ENCODE measurements around the gene CACNA2D3.
A peak's percentile ranks its signal among the peaks of the same experiment; 100 is the strongest.

Gene CACNA2D3

GRCh38 chr3:54835701-54836100, 713.3 kb downstream of the CACNA2D3 start:
- DNase-seq, result no peak

- no peak for DNase-seq
Measured at GRCh38 chr3:54836871-54837270, 714.5 kb downstream of the CACNA2D3 start.

GRCh38 chr3:54837964-54838363, 715.6 kb downstream of the CACNA2D3 start:
- no peak for DNase-seq

- DNase-seq, result no peak
Measured at GRCh38 chr3:54841471-54841870, 719.1 kb downstream of the CACNA2D3 start.

GRCh38 chr3:54843352-54843751, 721.0 kb downstream of the CACNA2D3 start:
- no peak for DNase-seq

- DNase-seq, result no peak
Measured at GRCh38 chr3:54844211-54844610, 721.9 kb downstream of the CACNA2D3 start.

- no peak for DNase-seq
Measured at GRCh38 chr3:54845011-54845410, 722.7 kb downstream of the CACNA2D3 start.

GRCh38 chr3:54845551-54845950, 723.2 kb downstream of the CACNA2D3 start:
- no peak for DNase-seq

GRCh38 chr3:54846119-54846518, 723.8 kb downstream of the CACNA2D3 start:
- no peak for DNase-seq

- DNase-seq, result no peak
Measured at GRCh38 chr3:54847361-54847760, 725.0 kb downstream of the CACNA2D3 start.

- no peak for DNase-seq
Measured at GRCh38 chr3:54849360-54849759, 727.0 kb downstream of the CACNA2D3 start.

GRCh38 chr3:54850484-54851018, 728.2 kb downstream of the CACNA2D3 start:
- DNase-seq, result no peak

GRCh38 chr3:54853573-54854404, 731.4 kb downstream of the CACNA2D3 start:
- peak; percentile 32 for DNase-seq

GRCh38 chr3:54856271-54856670, 733.9 kb downstream of the CACNA2D3 start:
- no peak for DNase-seq

GRCh38 chr3:54857343-54857742, 735.0 kb downstream of the CACNA2D3 start:
- no peak for DNase-seq

GRCh38 chr3:54858093-54858785, 735.9 kb downstream of the CACNA2D3 start:
- no peak for DNase-seq

- DNase-seq, result no peak
Measured at GRCh38 chr3:54859184-54859583, 736.8 kb downstream of the CACNA2D3 start.

GRCh38 chr3:54861248-54862067, 739.1 kb downstream of the CACNA2D3 start:
- DNase-seq, result no peak

GRCh38 chr3:54862526-54862925, 740.2 kb downstream of the CACNA2D3 start:
- DNase-seq, result no peak

- DNase-seq, result no peak
Measured at GRCh38 chr3:54863366-54863765, 741.0 kb downstream of the CACNA2D3 start.

GRCh38 chr3:54863786-54864185, 741.4 kb downstream of the CACNA2D3 start:
- DNase-seq, result no peak

GRCh38 chr3:54865316-54865715, 743.0 kb downstream of the CACNA2D3 start:
- no peak for DNase-seq

GRCh38 chr3:54866251-54866650, 743.9 kb downstream of the CACNA2D3 start:
- DNase-seq, result no peak

Data from CD4-positive, alpha-beta T cell treated with Interleukin-17A for 4 hours (primary cell).